ENCODE data around the gene SLC5A3. TPM values are rescaled to one million over a fixed set of nuclear protein-coding genes. Genes with fewer than 3 reads are reported as not detected.

Gene SLC5A3
- total and polyA plus RNA-seq, 10 of the 15 experiments (the other 5 are each of a cell fraction or from before 2014, with no cell fraction given), result 3.3 to 21.4 (median 12.0) TPM

- TF ChIP-seq TCF3 (IDR thresholded peaks at IDR 0.05; ENCODE audit: borderline replicate concordance, insufficient read depth, low read depth, low read length) (no peak), ZNF622 (IDR thresholded peaks at IDR 0.05) (no peak)
Observed at GRCh38 chr21:34105947-34106541, 32.7 kb downstream of the SLC5A3 start (continued).

DNA sequence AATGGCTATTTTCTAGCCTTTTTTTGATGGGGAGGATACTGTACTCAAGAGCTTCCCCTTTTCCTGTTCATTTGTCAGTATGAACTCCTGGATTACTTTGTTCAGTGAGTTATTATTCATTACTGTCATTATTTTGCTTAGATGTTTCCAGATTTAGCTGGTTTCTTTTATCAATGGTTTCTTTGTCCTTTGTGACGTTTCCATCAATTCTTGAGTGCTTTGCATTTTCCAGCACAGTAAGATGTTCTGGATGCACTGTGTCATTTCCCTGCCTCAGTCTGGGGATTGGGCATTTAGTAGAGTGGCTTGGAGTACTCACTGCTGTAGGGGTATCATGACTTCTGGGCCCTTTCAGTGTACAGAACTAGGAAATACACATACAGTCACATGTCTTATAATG lies 34.2 kb downstream of the SLC5A3 start:
- ChIA-PET RAD21 (ENCODE audit: unreplicated experiment) (no interaction called here), CTCF (interaction anchor here (1.0 to 1.9 kb wide), 3 partner anchors 13 to 183 kb away, joined by 3 to 4 read pairs (median 4); no protein-coding TSS in a partner anchor), POLR2A (no interaction called here), SMC1A (ENCODE audit: uncharacterized antibody, unreplicated experiment) (interaction anchor here (1.0 to 1.4 kb wide), 2 partner anchors 9 to 86 kb away, joined by 3 read pairs; no protein-coding TSS in a partner anchor)
- WGBS (ENCODE audit: insufficient coverage, insufficient replicate concordance, low lambda C conversion rate, missing lambda C conversion rate), result 89% methylated on average over 1 of the region's 1 CpG
- Histone ChIP-seq H3K4me3 (no peak overlapping the region), H3K79me2 (ENCODE audit: control insufficient read depth, insufficient read depth, low read length) (no peaks in the 10 kb centered on the region), H3K9ac (ENCODE audit: control insufficient read depth, insufficient read depth, low read length) (no peak overlapping the region), H2AFZ (ENCODE audit: control insufficient read depth, low read depth, low read length) (no peak overlapping the region), H4K20me1 (ENCODE audit: control insufficient read depth, insufficient read depth) (no peaks in the 10 kb centered on the region), H3K27ac (ENCODE audit: control insufficient read depth, insufficient read depth) (no peak overlapping the region), H3K36me3 (ENCODE audit: control insufficient read depth in 2 of 2, insufficient read depth in 2 of 2, low read length in 1 of 2) (no peaks in the 10 kb centered on the region), H3K4me2 (ENCODE audit: control insufficient read depth, insufficient read depth) (no peak overlapping the region), H3K27me3 (replicated peaks in 1 of 2; ENCODE audit: control insufficient read depth in 2 of 2, insufficient read depth in 2 of 2, low read length in 1 of 2) (no peaks in the 10 kb centered on the region), H3K4me1 (ENCODE audit: control insufficient read depth, insufficient read depth, low read length) (no peaks in the 10 kb centered on the region), H3K9me3 (replicated peaks; ENCODE audit: control insufficient read depth, insufficient read depth, low read length) (no peaks in the 10 kb centered on the region)
- no peak for DNase-seq (ENCODE audit: low read depth, low spot score)
- in situ Hi-C loops (cut with MboI), result no loop called here
- no peak for TF ChIP-seq POLR2A (IDR thresholded peaks at IDR 0.05; ENCODE audit: low read depth, low read length)
- ATAC-seq, result no peak
- intact Hi-C loops (cut with micrococcal nuclease; ENCODE audit: unreplicated experiment), result no loop called here
- no TSS peak for BruUV-seq (replicated peaks)
- FAIRE-seq, result no peak

DNA sequence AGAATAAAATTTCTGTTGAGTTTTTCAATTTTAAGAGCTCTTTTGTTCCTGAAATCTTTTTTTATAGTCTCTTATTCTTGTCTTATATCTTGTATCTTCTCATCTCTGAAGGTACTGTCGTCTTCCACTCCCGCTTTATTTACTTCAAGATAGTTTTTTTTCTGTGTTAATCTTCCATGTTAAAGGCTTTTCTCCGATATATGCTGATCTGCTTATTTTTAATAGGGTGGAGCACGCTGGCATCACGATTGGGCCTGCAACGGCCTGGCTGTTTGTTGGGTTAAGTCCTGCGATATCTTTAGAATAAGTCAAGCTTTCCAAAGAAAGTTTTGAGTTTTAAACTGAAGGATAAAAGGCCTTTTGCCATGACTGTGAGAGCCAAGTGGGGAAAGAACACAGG lies 35.7 kb downstream of the SLC5A3 start:
- Histone ChIP-seq H3K4me3 (no peak overlapping the region), H3K36me3 (ENCODE audit: control insufficient read depth in 2 of 2, insufficient read depth in 2 of 2, low read length in 1 of 2) (no peaks in the 10 kb centered on the region), H2AFZ (ENCODE audit: control insufficient read depth, low read depth, low read length) (no peak overlapping the region), H3K9ac (ENCODE audit: control insufficient read depth, insufficient read depth, low read length) (no peak overlapping the region), H3K4me1 (ENCODE audit: control insufficient read depth, insufficient read depth, low read length) (no peaks in the 10 kb centered on the region), H3K79me2 (ENCODE audit: control insufficient read depth, insufficient read depth, low read length) (peaks cover 1% of the 10 kb centered on the region; the same call in 1 of the 2 replicates), H3K27ac (ENCODE audit: control insufficient read depth, insufficient read depth) (no peak overlapping the region), H3K9me3 (replicated peaks; ENCODE audit: control insufficient read depth, insufficient read depth, low read length) (no peaks in the 10 kb centered on the region), H4K20me1 (ENCODE audit: control insufficient read depth, insufficient read depth) (no peaks in the 10 kb centered on the region), H3K27me3 (replicated peaks in 1 of 2; ENCODE audit: control insufficient read depth in 2 of 2, insufficient read depth in 2 of 2, low read length in 1 of 2) (no peaks in the 10 kb centered on the region), H3K4me2 (ENCODE audit: control insufficient read depth, insufficient read depth) (no peak overlapping the region)
- ChIA-PET SMC1A (ENCODE audit: uncharacterized antibody, unreplicated experiment) (interaction anchor here (1.1 to 1.4 kb wide), 3 partner anchors 8 to 170 kb away, joined by 3 to 4 read pairs (median 3); no protein-coding TSS in a partner anchor), RAD21 (ENCODE audit: unreplicated experiment) (interaction anchor here (0.6 to 1.4 kb wide), 3 partner anchors 132 to 664 kb away, joined by 3 to 5 read pairs (median 3); no protein-coding TSS in a partner anchor), POLR2A (no interaction called here), CTCF (interaction anchor here (0.7 to 1.9 kb wide), 3 partner anchors 14 to 241 kb away, joined by 3 to 4 read pairs (median 3); no protein-coding TSS in a partner anchor)
- no peak for TF ChIP-seq POU2F2 (IDR thresholded peaks at IDR 0.05; ENCODE audit: borderline replicate concordance, low read depth, low read length)
- no peak for TF ChIP-seq EGR1 (IDR thresholded peaks at IDR 0.05; ENCODE audit: borderline replicate concordance in 1 of 2, low read depth in 2 of 2, low read length in 2 of 2)
- no peak for DNase-seq (ENCODE audit: low read depth, low spot score)
- 99% methylated on average over 7 of the region's 7 CpGs for WGBS (ENCODE audit: insufficient coverage, insufficient replicate concordance, low lambda C conversion rate, missing lambda C conversion rate)
- ATAC-seq, result no peak
- in situ Hi-C loops (cut with MboI), result no loop called here
- BruUV-seq (replicated peaks), result no TSS peak
- intact Hi-C loops (cut with micrococcal nuclease; ENCODE audit: unreplicated experiment), result no loop called here
- no peak for FAIRE-seq
